ENCODE results near the gene ZDHHC7.

Gene ZDHHC7

DNA sequence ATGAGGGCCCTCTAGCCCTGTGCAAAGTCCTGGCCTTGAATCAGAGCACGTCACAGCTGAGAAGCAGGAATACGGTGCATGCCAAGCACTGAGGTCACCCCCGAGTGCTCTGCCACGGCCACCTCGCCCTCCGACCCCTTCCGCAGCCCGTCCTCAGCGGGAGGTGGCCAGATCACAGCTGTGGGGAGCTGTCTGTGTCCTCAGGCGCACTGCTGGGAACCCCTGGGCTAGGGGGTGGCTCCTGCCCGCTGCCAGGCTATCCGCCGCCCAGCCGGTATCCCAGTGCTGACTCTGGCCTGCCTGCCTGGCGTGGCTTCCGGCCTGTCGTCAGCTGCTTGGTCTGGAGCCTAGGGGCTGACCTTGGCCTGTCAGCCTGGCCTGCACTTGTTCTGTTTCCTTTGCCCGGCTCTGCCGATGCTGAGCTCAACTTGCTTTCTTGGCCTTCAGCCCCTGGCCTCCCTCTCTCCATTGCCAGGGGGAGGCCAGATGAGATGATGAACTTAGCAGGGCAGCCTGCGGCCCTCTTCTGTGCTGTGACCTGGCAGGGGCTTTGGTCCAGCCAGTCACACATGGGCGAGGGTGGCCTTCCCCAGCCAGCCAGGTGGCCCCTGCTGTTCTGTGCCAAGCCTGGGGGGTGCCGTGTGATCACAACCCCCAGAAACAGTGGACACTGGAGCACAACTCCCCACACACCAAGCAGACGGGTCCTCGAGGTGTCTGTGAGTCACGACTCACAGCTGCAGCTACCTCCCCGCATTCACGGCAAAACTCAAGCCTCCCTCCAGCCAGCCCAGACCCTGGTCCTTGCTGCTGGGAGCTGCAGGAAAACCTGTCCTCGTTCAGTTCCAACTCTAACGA, 77.3 kb downstream of the ZDHHC7 start:
- no peak for DNase-seq

DNA sequence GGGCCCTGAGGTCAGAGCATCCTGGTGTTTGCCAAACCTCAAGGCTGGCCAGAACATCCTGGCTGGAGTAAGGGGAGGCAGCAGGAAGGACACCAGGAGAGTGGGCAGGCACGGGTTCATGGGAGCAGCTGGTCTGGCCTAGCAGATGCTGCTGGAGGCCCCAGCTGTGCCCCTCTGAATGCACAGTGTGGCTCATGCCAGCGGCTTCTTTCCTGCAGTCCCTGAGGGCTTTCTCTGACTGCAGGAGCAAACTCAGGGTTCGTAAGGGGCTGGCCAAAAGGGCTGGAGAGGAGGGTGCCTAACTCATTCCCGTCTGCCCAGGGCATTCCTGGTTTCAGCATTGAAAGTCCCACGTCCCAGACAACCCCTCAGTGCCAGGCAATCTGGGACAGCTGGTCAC, 78.7 kb downstream of the ZDHHC7 start:
- DNase-seq, result no peak

DNA sequence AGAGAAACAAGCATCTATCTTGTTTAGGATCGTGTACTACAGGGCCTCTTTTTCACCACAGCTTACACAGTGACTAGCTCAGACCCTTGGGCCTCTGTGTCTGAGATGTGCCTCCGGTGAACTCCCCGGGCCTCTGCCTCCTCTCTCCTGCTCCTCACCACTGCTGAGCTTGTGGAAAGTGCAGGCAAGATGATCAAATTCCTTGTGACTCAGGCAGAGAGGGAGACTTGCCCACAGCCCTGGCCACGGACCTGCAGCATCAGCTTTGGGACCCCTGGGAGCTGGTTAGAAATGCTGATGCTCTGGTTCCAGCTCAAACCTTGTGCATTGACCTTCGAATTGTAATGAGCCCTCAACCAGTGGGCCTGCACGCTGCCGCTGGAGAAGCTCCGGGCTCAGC, 79.8 kb downstream of the ZDHHC7 start:
- DNase-seq, result no peak

DNA sequence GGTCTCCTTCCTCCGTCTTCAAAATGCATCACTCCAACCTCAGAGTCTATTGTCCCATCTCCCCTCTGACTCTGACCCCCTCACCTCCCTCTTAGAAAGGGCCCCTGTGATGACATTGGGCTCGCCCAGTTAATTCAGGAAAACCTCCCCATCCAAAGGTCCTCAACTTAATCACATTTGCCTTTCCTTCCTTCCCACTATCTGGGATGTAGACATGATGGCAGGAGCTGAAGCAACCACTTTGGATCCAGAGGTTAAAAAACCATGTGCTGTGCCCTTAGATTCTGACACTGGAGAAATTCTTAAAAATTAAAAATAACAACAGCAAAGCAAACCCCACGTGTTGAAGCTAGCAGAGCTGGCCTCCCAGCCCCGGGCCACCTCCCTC, 80.2 kb downstream of the ZDHHC7 start:
- no peak for DNase-seq

DNA sequence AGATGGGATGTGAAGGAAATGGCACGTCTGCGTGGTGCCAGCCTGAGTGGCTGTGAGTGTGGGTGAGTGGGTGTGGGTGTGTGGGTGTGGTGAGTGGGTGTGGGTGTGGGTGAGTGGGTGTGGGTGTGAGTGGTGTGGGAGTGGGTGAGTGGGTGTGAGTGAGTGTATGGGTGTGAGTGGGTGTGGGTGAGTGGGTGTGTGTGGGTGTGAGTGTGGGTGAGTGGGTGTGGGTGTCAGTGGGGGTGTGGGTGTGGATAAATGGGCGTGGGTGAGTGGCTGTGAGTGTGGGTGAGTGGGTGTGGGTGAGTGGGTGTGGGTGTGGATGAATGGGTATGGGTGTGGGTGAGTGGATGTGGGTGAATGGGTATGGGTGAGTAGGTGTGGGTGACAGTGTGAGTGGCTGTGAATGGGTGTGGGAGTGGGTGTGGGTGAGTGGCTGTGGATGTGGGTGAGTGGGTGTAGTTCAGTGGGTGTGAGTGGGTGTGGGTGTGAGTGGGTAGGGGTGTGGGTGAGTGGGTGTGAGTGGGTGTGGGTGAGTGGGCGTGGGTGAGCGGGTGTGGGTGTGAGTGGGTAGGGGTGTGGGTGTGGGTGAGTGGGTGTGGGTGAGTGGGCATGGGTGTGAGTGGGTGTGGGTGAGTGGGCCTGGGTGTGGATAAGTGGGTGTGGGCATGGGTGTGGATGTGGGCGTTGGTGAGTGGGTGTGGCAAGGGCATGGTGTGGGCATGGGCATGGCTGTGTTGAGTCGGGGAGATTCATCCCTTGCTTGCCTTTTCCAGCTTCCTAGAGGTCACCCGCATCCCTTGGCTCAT, 80.8 kb downstream of the ZDHHC7 start:
- DNase-seq, result no peak

DNA sequence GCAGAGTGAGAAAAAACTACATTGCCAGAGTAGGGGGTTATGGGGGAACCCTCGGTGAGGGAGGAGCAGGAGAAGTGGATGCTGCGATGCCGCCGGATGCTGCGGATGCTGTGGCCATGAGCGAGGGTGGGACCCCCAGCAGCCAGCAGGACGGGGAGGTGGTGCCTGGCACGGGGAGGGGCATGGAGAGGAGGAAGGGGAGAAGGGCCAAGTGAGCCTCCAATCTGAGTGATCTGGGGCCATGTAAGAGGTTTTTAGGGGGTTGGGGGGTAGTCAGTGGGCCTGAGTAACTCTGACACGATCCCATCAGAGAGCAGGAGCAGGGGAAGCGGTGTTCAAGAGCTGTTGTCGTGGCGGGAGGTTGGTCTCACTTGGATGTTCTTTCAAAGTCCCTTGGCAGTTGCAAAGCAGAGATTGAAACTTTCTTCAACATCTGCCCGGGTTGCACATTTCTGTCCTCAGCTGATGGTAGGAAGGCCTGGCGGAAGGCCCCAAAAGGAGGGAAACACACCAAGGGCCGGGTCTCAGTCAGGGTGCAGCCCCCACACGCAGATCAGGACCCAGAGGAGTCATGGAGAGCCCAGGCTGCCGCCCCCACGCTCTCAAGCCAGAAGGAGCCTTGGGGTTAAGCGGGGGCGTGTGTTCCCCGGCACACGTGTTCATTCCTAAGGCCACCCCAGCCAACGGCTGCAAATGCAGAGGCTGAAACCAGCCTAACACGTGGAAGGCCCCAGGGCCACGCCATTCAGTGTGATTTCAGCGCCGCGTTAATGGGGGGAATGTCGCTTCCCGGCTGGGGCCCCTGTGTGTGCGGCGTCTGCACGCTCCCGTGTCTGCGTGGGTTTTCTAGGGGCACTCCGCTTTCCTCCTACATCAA, 81.7 kb downstream of the ZDHHC7 start:
- peak; percentile 21 for DNase-seq

DNA sequence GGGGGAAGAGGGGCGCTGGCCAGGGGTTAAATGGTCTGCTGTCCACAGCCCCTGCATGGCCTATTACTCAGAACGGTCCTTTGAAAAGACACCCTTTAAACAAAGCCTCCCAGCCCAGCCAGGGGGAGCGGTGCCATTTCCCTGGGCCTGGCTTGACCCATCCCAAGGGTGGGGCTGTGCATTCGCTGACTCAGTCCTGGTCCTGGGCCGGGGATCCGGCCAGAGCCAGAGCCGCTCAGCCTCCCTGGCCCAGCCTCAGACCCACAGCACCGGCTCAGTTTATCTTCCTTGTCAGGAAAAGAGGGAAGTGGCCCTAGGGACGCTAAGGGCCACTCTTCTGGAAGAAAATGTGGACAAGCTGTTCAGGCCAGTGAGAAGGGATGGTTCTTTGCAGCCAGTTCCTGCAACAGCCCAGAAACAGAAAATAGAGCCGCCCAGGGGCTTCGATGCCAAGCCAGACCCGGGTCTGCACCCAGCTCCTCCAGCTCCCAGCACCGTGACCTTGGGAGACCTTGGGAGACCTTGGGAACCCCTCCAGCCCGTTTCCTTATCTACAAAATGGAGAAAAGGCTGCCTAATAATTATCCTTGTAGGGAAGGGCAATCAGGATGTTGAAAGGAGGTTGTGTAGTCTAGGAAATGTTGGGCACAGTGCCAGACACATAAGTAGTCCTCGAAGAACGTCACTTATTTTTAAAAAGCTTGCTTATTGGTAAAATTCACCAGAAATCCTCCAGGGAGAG, 82.5 kb downstream of the ZDHHC7 start:
- DNase-seq, result no peak

DNA sequence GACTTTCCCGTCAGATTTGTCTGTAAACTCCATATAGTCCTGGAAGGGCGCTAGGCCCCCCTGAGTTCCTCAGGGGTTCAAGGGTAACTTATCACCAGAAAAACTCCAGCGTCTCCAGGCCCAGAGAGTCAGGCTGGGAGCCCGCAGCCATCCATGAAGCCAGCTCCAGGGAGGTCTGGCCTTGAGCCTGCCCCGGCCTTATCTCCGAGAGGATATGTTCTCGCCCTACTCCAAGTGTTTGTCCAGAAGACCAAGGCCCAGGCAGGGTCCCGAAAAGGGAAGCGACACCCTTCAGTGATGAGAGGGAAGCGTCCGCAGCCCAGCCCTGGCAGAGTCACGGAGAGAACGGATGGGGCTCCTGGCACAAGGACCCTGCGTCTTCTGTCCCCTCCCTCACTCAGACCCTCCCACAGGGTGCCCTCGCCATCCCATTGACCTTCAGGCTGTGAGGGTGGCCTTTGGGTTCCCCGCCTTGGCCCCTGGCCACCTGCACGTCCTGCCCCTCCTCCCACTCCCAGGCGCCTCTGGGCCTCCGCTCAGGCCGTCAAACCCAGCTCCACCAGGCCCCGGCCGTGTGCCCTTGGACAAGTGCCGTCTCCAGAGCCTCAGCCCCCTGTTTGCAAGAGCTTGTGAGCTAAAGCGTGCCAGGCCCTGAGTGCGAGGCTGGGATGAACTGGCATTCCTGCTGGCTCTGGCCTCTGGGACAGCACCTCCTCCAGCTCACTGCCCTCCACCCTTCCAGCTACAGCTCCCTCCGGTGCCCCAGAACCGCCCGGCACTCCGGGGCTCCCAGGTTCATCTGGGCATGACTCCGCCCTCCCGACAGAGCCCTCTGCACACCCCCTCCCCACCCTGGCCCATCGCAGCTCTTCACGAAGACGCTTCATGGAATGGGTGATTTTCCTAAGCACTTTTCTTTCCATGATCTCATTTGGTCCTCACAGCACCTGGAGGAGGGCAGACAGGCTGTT, 83.4 kb downstream of the ZDHHC7 start:
- no peak for DNase-seq

DNA sequence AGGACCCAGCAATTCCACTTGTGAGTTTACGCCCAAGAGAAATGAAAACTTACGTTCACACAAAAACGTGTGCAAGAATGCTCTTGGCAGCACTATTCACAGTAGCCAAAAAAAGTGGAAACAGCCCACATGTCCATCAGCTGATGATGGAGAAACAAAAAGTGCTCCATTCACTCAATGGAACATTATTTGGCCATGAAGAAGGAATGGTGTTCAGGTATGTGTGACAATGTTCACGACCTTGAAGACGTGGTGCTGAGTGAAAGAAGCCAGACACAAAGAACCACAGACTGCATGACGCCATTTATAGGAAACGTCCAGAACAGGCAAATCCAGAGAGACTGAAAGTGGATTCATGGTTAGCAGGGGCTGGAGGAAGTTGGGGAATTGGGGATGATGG, 84.9 kb downstream of the ZDHHC7 start:
- DNase-seq, result no peak

DNA sequence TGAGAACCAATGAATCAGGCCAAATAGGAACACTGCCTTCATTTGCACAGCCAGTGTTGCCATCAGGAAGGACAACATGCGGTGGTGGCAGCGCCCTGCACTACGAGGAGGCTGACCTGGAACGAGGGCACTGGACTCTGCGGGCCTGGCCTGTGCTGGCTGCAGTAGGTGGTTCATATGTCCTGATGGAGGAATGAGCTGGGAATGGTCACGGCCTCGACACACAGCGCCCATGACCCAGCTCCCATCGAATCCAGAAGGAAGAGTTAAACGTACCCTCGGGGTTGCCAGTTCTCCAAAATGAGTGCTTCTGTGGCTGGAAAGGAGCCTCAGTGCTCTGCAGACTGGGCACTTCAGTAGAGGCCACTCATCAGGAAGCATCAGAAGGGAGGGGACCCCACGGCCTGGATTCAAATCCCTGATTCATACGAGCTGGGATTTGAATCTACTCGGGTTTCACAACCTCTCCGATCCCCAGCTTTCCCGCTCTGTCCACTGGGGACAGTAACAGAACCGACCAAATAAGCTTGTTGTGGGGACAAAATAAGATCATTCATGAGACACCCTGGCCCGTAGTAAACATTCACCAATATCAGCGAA, 85.5 kb downstream of the ZDHHC7 start:
- no peak for DNase-seq

DNA sequence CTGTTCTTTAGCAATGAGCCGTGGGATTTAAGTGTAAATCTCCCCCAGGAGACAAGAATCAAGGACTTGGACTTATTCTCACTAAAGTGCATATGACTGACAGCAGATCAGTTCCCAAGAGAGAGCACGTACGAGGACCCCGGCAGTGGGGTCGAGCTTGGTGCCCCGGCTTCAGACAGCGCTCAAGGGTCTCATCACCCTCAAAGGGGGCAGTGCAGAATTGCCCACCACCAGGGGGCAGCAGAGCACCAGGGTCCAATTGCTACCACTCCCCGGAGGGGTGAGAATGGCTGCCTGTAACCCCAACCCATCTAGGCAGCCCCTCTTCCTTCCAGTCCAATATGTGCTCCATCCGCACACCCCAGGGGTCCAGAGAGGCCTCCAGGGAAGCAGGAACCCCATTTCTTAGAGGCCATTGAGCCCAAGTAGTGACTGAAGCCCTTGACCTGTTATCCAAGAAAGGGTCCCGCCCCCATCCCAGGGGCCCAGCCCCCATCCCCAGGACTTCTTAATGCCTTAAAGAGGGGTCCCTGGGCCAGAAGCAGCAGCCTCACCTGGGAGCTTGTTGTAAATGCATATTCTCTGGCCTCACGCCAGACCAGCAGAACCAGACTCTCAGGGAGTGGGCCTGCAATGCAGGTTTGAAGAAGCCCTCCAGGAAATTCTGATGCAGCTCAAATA, 86.1 kb downstream of the ZDHHC7 start:
- DNase-seq, result peak; percentile 7

DNA sequence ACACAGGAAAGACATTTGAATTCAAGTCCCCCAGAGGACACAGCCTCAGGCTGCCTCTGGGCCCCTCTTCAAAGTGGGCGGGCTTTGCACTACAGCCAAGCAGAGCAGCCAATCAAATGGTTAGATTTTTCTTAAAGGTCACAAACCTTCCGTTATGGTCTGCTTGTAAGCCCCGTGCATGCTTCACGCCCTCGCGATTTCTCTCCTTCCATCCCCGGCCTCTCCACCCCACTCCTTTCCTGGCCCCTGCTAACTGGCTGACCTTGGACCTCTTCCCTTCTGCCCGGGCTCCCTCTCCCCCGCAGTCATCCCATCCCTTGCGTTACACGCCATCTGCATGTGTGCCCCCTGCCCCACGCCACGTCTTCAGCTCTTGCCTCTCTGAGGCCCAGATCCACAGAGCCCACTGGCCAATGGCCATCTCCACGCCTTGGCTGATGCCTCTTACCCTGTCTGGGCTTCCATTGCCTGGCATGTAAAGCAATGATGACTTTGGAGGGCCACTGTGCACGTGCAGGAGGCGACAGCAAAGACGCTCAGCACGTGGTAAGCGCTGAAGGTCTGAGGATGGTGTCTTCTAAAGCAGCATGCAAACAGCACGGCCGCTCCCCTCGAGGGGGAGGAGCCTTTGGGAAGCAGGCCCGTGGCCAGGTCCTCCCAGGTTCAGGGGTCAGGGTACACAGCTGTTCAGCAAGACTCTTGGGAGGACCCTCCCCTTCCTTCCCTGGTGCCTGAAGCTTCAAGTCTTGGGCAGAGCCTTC, 86.8 kb downstream of the ZDHHC7 start:
- DNase-seq, result no peak
